ENCODE data around the gene IKZF1.

IKZF1 gene

DNA sequence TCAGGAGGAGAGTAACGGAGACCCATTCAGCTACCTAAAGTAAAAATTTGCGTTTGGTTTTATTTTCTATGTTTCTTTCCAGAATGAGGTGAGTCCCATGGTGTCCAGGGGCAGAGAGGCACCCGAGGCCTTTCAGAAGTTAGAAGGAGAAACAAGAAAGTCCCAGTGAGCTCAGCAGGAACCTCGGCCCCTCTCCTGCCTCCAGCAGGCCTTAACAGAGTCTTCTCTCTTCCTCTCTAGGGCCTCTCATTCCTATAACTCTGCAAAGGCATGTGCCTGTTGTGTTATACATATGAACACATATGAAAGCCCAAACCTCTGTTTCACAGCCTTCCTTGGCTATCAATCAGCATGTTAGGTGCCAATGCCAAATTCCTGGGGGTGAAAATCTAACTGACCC lies 20.8 kb upstream of the IKZF1 start:
- no peak for DNase-seq (ENCODE audit: low read depth in 2 of 2)

DNA sequence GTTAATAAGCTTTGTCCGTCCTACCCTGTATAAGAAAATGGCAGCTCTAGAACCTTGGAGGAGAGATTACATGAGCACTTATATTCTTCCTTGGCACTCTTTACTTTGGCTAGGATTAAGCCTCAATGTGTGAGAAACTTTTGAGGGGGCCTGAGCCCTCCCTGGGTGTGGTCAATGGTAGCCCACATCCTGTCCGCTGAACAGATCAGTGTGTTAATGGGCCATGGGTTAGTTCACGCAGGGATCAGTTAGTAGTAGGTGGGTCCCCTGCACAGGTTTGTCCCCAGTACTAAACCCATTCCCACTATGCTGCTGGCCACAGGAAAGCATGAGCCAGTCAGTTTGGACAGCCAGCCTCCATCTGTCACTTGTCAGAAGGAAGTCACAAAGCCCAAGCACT lies 20.2 kb upstream of the IKZF1 start:
- DNase-seq (ENCODE audit: low read depth in 2 of 2): no peak

DNA sequence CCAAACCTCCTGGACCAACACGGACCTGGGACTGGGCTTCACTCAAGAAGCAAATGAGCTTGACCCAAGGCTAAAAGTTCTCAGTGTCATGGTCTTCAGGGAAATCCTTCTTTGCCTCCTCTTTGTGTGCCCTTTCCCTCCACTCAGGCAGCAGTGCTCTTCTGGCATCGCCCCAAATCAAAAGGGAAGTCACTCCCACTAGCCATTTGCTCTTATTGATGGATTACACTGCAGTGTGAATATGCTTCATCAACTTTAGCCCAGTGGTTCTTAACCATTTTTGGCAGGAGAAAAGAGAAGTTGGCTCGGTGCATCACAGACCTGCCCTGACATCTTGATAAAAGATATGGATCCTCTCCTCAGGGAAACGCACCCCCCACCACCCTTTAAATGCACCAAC lies 19.2 kb upstream of the IKZF1 start:
- DNase-seq (ENCODE audit: low read depth in 2 of 2): no peak

DNA sequence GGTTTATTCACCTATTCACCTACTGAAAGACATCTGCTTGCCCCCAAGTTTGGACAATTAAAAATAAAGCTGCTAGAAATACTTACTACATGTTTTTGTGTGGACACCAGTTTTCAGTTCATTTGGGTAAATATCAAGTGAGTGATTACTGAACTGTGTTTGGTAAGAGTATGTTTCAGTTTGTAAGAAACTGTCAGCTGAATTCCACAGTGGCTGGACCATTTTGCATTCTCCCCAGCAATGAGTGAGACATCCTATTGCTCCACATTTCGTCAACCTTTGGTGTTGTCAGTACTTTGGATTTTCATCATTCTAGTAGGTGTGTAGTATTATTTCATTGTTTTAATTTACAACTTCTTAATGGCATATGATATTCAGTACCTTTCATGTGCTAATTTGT lies 17.4 kb upstream of the IKZF1 start:
- no peak for DNase-seq (ENCODE audit: low read depth in 2 of 2)

DNA sequence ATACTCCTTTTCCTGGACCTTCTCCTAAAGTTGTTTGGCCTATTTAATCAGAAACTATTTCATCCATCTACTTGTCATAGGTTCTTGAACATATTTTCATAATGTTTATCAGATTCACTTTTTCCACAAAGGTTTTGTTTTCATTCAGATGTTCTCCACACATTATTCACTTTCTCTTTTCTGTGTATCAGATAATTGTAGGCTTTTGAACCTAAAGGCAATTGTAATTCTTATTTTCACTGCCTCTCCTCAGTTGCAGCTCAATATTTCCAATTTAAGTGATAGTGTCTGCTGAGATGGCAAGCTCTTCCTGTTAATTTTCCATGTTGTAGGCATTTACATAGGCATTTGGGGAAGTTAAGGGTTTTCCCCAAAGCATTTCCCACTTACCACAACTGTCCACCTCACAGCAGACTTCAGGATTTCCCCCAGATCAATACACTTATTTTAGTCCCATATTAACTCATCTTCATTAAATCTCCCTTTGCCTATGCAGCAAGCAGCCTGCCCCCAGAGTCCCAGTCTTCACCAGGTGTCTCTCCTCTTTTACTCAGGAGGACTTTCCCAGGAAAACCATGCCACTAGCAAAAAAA lies 12.3 kb upstream of the IKZF1 start:
- DNase-seq (ENCODE audit: low read depth in 2 of 2): no peak

DNA sequence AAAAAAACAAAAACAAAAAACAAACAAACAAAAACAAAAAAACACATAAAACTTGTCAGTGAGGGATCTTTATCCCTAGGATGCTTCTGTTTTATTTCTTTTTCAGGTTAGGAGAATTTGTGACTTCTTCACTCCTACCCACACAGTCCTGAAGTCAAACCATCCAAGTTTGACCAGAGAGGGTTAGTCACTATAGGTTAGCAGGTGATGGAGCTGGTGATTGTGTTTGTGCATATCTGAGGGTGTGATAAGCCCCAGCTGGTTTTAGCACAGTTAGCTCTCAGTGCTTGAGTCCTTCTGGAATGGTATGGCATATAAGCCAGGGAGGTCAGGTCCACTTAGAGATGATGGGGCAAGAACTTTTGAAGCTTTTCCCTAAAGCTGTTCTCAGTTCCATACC lies 11.8 kb upstream of the IKZF1 start:
- no peak for DNase-seq (ENCODE audit: low read depth in 2 of 2)

DNA sequence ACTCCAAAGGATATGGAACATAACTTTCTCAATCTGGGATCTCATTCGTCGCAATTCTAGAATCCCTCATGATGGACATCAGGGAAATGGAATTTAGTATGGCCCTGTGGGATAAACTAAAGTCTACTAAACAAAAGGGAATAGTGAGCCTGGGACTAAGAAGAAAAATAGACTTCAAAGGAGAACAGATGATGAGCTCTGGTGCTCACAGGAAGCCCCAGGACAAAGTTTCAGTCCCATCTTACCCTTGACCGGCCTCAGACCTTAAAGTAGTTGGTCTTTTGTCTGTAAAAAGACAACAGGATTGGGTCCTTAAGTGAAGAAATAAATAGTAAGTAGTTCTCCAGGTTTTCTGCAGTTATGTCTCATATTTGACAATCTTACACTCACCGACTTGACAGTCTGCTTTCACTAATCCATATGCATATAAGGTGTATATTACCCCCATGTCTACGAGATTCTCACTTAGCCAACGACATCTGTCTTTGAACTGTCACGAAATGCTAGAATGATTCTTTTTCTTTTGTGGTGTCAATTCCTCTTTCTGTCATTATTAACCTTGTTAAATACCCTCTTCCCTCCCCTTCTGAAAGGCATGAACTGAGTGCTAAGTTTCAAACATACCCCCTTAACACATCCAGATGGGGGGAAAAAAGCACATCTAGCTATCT lies 10.9 kb upstream of the IKZF1 start:
- no peak for DNase-seq (ENCODE audit: low read depth in 2 of 2)

DNA sequence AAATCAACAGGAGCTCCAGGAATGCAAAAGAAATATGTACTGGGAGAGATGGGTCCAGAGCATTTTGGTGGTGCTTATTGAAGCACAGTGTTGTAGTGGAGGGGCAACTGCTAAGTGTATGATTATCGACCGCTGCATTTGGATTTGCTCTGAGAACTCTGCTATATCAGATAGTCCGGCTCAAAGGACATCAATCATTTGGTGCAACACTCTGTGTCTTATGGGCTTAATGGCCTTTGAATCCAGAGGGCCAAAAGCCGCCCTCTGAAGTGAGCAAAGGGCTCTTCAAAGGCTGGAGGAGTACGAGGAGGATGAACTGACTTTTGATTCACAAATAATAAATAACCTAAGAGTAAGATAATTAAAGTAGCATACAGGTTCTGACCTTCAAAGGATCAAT lies 9.4 kb upstream of the IKZF1 start:
- no peak for DNase-seq (ENCODE audit: low read depth in 2 of 2)

DNA sequence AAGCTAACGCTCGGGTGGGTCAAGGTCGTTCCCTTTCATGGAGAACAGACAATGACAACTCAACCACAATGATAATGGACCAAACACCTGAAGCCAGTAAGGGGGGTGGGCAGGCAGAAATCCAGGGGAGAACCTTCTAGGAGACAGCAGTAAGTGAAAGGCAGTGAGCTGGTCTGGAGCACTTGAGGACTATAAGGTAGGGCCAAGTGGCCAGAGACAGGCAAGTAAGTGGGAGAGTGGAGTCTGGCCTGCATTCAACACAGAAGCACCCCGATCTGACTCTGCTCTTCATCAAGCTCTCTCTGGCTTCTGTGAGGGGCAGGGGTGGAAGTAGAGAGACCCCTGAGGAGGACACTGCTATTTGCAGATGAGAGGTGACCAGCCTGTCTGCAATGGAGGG lies 7.7 kb upstream of the IKZF1 start:
- no peak for DNase-seq (ENCODE audit: low read depth in 2 of 2)

DNA sequence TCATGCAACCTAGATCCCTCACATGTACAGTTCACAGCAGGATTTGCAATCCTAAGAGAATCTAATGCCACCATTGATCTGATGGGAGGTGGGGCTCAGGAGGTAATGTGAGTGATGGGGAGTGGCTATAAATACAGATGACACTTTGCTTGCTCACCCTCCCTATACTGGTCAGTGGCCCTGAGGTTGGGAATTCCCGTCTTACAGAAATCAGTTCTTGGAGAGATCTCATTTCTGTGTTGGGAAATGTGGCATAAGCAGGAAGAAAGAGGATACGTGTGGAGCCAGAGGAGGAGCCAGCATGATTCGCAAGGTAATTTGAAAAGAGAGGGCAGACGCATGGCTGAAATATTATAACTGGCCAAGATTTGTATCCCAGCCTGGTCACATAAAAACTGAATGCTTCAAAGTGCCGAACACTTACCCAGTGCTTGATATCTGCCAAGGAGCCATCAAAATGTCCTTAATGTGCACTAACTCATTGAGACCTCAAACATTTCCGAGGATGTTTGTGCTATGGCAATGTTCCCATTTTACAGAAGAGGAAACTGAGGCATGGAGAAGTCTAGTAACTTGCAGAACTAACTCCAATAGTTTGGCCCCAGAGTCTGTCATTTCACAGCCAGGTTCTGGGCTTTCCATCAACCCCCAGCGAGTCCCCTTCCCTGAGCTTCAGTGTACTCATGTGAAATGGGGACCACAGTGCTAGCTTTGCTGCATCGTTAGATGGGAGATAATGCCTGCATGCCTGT lies 5.5 kb upstream of the IKZF1 start:
- DNase-seq (ENCODE audit: low read depth in 2 of 2): no peak

DNA sequence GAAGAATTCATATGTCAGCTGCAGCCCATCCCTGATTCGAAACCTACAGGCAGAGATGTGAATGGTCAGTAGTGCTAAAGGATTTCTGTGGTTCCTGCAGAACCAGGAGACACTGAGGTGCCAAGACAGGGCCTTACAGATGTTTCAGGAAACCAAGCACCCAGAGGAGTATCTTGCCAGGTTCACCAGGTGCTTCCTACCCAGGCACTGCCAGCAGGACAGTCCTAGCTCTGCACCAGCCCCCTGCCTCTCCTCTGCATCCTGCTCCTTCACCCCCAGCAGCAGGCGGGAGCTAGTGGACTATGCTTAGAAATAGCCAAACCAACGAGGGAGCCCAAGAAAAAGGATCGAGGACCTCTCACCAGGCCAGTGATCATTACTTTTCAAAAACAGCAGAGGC lies 4.2 kb upstream of the IKZF1 start:
- no peak for DNase-seq (ENCODE audit: low read depth in 2 of 2)

DNA sequence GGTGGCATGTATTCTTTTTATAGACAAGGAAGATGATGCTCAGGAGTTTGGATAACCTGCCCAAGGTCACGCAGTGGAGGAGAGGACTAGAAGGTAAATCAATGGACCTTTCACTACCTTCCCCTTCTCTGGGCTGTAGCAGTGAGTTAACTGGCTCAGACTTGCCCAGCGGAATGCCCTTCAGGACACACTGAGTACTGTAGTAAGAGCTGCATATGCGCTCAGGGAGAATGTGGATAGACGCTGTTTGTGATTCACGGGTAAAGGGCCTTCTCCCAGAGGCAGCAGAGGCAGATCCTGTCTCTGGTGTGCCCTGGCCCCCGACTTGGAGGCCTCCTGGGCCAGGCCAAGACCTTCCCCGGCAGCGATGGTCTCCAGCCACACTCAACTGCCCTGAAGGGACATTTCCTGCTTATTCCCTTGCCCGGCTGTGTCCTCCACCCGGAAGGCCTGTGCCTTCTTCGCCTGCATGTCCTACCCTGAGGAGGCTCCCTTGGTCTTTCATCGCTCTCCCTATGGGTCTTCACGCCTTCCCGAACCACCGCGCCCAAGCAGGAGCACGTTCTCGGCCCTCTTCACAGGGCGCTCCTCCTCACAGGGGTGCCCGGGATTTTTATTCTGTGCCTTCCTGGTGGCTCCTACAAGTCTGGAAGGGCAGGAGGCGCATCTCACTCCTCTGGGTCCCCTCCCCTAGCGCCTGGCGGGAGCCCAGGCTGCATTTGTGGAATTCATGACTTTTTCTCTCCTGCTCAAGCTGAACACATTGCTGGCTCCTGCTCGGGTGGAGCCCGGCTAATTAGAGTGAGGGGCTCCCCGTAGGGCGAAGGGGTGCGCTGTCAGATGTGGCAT lies 1.8 kb upstream of the IKZF1 start:
- DNase-seq (ENCODE audit: low read depth in 2 of 2): no peak

DNA sequence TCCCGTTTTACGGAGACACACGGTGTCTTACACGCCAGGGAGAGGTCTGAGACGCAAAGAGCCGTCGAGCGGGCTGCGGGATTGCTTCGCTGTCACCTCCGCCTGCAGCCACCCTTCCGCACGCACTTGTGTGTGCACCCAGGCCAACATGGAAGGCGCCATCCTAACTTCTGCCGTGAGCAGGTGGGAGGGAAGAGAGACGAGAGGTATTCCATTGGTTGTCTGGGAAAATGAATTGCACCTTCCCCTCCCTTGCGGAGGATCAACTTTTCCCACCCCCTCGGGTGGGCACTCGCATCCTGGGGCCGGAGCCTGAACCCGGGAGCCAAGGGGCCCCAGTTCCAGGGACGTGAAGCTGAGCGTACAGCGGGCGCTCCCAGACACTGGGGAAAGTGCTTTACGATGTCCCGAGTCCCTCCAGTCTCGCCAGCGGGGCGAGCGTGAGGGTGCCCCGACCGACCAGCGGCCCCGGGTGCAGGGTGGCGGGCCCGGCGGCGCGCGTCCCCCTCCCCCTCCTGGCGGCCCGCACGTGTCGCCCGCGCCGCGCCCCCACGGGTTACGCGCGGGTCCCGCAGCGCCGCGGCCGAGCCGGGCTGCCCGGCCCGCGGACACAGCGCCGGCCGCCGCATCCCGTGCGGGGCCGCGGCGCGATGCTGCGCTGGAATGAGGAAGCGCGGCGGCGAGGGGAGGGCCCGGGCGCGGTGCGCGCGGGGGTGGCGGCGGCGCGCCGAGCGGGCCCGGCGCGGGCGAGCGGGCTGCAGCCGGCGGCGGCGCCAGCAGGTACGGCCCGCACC lies 984 bp upstream of the IKZF1 start:
- no peak for DNase-seq (ENCODE audit: low read depth in 2 of 2)

DNA sequence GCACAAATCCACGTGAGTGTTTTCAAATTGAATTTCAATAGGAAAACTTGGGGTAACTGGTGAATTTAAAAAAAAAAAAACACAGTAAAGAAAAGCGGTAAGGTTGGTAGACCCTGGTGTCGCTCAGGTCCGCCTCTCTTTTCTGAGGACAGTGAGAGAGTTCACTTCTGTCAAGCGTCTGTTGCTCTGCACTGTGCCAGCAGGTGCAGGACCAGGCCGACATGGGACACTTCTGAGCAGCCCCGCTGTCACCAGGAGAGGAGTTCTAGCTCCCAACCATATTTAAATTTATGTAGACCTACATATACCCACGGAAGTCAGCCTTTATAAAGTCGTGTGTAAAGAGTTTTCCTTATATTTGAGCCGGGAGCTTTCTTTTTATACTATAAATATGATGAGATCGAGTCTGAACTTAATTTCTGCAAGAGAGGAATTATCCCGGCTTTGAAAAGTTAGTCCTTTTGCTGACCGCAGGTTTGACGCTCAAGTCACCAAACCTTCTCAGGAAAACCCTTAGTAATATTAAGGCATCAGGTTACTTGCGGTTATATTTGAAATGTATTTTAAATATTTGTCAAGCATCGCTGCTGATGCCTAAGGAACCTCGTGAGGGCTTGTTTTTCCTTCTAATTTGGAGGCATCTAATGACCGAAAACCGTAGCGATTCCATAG lies 531 bp downstream of the IKZF1 start:
- peak in 1 of 2 experiments; percentile 52 for DNase-seq (ENCODE audit: low read depth in 2 of 2)

DNA sequence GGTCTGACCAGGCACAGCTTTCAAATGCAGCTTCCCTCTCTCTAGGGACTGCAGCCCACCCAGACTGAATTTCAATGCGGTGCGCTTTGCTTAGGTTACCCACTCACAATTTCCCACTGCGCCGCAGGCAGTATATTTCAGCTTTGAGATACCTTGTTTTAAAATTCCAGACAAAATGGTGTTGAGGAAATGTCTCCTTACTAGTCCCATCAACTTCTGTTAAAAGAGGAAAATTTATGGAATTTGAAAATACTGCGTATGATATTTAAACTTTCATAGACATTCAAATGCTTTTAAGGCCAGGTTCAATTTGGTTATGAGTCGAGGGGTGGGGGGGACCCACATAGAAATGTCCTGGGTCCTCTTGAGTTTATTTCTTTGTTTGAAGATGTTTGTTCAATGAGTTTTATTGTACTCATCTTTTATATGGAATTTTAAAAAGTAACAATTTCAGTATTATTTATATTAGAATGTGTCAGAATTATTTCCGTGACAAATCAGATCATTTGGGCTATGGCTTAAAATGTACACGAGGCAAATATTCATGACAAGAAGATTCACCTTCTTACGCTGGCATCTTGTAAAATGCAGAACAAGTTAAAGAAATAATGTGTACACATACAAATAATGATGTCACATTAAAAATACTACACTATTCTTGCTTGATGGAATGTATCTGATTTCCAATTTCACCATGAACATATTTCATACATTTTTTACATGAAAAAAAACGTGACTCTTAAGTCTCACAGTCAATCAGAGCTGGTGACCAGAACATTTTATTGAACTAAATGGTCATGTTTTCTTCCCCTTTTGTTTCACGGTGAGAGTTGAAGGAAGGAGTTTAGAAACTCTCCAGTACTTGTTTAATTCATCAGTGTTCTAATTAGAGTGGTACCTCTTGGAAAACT lies 1.3 kb downstream of the IKZF1 start:
- no peak for DNase-seq (ENCODE audit: low read depth in 2 of 2)

DNA sequence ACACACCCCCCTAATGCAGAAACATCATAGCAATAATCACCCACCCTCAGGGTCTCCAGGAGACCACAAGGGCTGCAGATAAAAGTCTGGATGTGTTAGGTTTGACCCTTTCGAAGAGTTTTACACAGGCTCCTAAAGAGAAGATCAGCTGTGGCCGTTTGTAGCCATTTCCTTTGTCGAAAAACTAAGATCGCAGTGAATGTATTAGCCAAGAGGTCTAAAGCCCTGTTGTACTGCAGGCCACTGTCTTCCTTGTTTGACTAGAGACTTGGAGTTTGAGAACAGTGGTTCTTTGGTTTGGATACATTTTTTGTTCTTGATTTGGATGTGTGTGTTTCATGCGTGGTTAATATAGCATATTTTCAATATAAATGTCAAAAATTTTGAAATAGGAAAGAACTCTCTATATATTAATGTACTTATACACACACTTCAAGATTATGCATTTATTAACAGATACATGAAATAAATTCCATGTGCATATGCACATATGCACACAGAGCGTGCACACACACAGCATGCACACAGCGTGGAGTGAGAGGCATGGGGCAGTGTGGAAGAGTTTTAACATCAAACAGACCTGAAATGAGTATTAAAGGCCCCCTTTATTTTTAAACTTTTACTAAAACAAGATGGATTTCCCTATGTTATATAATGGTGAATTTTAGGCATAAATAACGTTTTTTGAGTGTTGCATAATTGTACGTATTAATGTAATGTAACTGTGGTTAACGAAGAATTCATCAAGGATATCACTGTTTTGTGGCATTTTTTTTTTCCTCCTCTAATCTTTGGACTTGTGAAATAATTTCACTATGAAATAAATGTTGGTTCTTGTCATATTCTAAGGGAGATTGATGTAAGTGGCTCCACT lies 2.2 kb downstream of the IKZF1 start:
- DNase-seq (ENCODE audit: low read depth in 2 of 2): no peak

DNA sequence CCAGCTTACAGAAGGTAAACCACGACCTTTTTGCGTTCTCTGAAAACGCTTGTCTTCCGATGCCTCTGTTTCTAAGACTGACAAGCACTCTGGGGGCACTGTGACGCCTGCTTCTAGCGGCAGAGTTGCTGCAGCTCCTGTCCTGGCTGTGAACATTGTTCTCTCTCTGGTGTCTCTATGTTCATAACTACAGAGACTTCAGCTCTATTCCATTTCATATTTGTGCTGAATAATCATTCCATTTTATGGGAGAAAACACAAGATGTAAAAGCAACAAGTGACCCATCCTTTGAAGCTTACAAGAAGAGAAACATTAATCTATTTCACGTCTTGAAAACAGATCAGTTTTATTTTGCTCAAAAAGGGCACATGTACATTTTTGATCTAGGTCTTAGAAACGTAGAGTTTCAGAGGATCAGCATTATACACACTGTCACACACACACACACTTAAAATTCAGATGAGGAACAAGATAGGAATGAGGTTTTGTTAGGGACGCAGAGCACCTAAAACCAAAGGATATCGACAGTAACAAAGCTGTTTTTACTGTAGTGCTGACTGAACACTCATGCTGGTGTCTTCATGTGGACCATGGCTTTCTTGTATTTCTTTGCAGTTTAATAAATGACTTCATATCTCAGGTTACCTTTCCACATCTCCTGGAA lies 3.0 kb downstream of the IKZF1 start:
- no peak for DNase-seq (ENCODE audit: low read depth in 2 of 2)

DNA sequence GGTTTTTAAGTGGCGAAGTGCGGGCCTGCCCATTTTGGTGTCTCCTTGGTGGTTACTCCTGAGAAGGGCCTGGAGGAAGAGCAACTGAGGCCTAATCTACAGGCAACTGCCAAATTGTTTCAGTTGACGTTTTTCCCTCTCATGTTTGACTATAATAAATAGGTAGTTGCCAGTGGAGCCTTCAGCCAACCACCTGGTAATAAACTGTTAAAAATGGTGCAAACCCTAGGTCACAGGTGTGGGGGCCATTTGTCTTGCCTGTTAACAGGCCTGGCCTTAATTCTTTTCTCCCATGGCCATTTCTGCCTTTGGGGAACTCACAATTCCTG lies 3.7 kb downstream of the IKZF1 start:
- no peak for DNase-seq (ENCODE audit: low read depth in 2 of 2)
